ENCODE measurements around the gene CLEC2L.

Gene CLEC2L

GRCh38 chr7:139575338-139575680 lies 51.8 kb downstream of the CLEC2L start:
- DNase-seq (ENCODE audit: low read depth in 2 of 2): no peak

- DNase-seq (ENCODE audit: low read depth in 2 of 2): no peak
Observed at GRCh38 chr7:139576179-139576973, 52.9 kb downstream of the CLEC2L start.

GRCh38 chr7:139580435-139580834 lies 57.0 kb downstream of the CLEC2L start:
- DNase-seq (ENCODE audit: low read depth in 2 of 2): no peak

- DNase-seq (ENCODE audit: low read depth in 2 of 2): no peak
Observed at GRCh38 chr7:139582130-139582650, 58.7 kb downstream of the CLEC2L start.

GRCh38 chr7:139582671-139583155 lies 59.2 kb downstream of the CLEC2L start:
- DNase-seq (ENCODE audit: low read depth in 2 of 2): no peak

- DNase-seq (ENCODE audit: low read depth in 2 of 2): no peak
Observed at GRCh38 chr7:139583826-139584553, 60.5 kb downstream of the CLEC2L start.

GRCh38 chr7:139585042-139585441 lies 61.6 kb downstream of the CLEC2L start:
- no peak for DNase-seq (ENCODE audit: low read depth in 2 of 2)

DNA sequence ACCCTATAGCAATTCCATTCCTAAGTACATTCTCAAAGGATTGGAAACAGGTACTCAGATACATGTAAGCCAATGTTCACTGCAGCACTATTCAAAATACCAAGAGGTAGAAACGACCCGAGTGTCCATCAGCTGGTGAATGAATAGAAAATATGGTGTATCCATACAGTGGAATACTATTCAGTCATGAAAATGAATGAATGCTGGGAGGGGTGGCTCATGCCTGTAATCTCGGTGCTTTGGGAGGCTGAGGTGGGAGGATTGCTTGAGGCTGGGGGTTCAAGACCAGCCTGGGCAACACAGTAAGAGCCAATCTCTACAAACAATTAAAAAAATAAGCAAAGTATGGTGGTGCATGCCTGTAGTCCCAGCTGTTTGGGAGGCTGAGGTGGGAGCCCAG lies 62.8 kb downstream of the CLEC2L start:
- no peak for DNase-seq (ENCODE audit: low read depth in 2 of 2)

- DNase-seq (ENCODE audit: low read depth in 2 of 2): no peak
Observed at GRCh38 chr7:139587535-139587934, 64.0 kb downstream of the CLEC2L start.

DNA sequence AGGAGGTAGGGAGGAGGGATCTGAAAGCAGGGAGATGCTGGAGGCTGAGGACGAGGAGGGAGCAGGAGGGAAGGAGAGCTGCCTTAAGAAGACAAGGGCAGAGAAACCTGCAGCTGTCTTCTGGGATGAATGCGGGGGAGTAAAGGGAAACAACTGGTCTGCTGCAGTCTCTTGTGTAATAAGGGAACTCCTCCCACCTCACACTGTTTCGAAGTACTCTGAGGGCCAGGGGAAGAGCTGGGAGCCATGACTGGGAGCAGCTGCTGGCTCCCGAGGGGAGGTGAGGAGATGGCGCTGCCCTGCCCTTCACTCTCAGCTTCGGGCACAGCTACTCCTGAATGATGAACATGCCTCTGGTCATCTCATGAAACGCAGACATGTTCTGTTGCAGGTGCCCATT lies 65.1 kb downstream of the CLEC2L start:
- DNase-seq (ENCODE audit: low read depth in 2 of 2): no peak

DNA sequence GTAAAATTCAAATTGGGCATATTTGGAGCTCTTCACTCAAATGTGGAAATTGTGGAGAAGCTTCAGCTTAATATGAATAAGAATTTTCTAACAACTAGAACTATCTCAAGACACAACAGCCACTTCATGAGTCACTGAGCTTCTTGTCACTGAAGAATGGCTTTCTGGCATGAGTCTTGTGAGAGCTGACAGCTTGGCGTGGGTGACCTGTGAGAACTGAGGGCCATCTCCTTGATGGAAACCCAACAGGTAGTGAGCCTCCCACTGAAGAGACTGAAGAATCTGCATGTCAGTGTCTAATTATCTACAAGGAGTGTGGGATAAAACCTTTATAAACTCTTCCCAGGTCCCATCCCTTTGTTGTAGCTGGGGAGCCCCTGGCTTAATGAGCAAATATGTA lies 66.0 kb downstream of the CLEC2L start:
- no peak for DNase-seq (ENCODE audit: low read depth in 2 of 2)

GRCh38 chr7:139591550-139592195 lies 68.2 kb downstream of the CLEC2L start:
- DNase-seq (ENCODE audit: low read depth in 2 of 2): no peak

DNA sequence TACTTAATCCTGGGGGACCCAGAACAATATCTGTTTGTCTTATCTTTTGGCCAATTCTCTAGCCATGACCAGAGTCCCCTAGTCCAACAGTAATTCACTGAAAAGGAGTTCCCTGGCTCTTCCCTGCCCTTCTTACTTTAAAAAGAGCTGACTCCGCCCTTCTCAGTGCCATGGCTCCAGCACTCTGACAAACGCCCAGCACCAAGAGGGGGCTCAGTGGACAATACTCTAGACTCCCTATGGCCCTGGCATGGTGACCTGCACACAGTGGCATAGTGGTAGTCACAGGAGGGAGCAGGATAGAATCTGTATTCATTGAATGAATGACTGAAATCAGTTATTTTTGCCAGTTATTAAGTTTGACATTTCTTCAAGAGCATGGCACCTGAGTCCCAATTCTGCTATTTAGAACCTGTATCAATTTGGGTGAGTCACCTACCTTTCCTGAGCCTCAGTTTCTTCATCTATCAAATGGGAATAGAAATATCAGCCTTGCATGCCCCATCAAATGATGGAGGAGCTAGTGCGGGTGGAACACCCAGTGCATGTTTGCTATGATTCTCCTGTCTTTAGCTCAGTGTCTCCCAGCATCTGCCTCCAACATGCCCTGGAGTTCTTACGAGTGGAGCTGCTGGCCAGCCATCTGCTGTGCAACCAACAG lies 69.4 kb downstream of the CLEC2L start:
- no peak for DNase-seq (ENCODE audit: low read depth in 2 of 2)

DNA sequence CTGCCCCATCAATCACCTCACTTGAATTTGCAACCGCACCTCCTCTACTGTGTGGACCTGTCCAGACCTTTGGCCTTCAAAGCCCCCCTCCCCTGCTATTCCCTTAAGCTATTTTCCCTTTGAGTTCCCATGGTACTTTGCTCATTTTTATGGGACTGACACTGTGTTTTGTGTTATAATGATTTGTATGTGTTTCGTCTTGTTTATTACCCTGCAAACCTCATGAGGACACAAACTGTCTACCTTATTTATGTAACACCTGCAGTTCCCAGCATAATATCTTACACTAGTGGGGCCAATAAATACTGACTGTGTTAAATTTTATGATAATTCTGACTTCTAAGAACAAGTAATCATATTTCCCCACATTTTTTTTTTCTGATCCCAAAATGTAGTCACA lies 70.6 kb downstream of the CLEC2L start:
- no peak for DNase-seq (ENCODE audit: low read depth in 2 of 2)
